ENCODE results near the gene KIAA1755.
A peak's percentile ranks its signal among the peaks of the same experiment; 100 is the strongest.

The KIAA1755 gene

GRCh38 chr20:38242848-38243708 lies 17.5 kb downstream of the KIAA1755 start:
- DNase-seq (ENCODE audit: low read depth in 2 of 2, low spot score in 1 of 2): no peak

GRCh38 chr20:38241201-38241600 lies 19.3 kb downstream of the KIAA1755 start:
- no peak for DNase-seq (ENCODE audit: low read depth in 2 of 2, low spot score in 1 of 2)

DNA sequence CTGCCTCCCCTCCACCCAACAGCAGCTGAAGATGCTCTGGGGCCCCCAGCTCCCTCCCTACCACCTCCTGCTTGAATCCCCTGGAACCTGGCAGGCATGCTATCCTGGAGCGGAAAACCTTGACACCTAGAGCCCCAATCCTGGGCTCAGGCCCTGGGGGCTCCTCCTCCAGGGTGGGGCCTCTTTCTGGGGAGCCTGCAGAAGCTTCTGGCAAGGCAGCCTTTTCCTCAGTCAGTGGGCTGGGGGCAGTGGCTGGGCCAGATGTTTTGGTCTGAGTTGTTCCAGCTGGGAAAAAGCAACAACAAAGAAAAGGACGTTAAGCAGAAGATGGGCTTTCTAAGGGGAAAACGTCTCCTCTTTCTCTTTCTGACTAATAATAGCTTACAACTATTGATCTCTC lies 21.1 kb downstream of the KIAA1755 start:
- DNase-seq (ENCODE audit: low read depth in 2 of 2, low spot score in 1 of 2): no peak

DNA sequence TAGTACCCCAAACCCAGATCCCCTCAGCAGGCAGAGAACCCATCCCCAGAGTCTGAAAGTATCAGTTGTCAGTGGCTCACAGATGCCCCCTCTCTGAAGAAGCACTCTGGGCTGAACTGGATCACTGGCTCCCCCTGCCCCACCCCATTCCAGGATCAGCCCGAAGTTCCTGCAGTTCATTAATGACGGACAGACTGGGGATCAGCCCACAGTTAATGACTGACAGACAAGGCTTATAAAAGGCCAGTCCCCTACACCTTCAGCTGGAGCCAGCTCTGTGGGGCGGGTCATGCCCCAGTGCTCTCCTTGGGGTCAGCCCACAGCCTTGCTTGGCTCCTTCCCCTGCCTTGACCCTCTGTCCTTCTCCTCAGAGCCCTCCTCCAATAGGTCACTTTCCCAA lies 21.7 kb downstream of the KIAA1755 start:
- no peak for DNase-seq (ENCODE audit: low read depth in 2 of 2, low spot score in 1 of 2)

GRCh38 chr20:38237381-38237780 lies 23.2 kb downstream of the KIAA1755 start:
- no peak for DNase-seq (ENCODE audit: low read depth in 2 of 2, low spot score in 1 of 2)

DNA sequence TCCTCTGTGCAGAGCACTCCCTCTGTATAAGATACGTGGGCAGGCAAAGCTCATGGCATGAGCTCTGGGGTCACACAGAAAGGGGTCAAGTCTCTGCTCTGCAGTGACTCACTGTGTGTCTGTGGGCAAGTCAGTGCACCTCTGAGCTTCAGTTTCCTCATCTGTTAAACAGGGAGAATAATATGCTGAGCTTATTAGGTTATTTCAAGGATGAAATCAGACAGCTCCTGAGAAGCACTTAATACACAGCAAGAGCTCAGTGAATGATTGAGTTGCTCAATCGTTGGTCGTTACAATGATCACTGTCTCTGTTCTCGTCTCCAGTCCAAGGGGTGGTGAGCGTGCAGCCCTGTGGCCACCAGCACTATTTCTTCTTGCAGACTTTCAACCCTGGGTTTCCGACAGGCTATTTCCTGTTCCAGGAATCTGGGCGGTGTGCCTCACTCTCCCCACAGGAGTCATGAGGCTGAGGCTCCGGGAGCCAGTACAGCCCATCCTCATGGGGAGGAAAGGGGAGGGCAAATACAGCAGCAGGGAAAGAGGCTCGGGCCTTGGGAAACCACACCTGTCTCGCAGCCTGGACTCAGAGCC lies 28.9 kb downstream of the KIAA1755 start:
- DNase-seq (ENCODE audit: low read depth in 2 of 2, low spot score in 1 of 2): no peak

DNA sequence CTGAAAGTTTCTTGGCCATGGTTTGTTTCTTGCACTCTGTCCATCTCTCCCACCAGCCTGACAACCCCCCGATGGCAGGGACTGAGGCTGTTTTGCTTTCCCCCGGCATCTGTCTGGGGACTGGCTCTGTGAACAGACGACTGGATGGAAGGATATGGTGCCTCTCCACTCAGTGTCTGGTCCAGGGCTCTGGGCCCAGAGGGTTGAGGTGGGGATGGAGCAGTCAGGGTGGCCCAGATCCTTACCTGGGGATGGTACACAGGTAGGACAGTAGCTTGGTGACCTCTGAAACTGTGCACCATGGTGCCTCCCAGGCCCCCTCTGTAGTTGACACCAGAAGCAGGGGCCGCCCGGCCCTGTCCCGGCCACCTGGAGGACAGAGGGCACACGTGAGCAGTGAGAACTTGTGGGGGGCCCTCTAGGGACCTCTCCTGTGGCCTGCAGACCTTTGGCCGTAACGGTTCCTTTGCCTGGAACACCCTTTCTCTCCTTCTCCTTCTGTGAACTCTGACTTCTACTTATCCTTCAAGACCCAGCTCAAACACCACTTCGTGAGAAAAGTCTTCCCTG lies 29.5 kb downstream of the KIAA1755 start:
- no peak for DNase-seq (ENCODE audit: low read depth in 2 of 2, low spot score in 1 of 2)

DNA sequence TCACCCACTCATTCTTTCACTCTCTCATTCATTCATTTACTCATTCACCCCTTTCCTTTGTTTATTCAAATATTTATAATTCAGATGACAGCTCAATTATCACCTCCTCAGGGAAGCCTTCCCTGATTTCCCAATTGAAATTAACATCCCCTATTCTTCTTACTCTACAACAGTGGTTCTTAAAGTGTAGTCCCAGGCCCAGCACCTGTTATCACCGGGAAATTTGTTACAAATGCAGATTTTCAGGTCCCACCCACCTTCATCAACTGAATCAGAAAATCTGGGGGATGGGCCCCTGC lies 30.3 kb downstream of the KIAA1755 start:
- no peak for DNase-seq (ENCODE audit: low read depth in 2 of 2, low spot score in 1 of 2)

GRCh38 chr20:38229376-38230252 lies 30.9 kb downstream of the KIAA1755 start:
- no peak for DNase-seq (ENCODE audit: low read depth in 2 of 2, low spot score in 1 of 2)

GRCh38 chr20:38228436-38228835 lies 32.1 kb downstream of the KIAA1755 start:
- DNase-seq (ENCODE audit: low read depth in 2 of 2, low spot score in 1 of 2): no peak

DNA sequence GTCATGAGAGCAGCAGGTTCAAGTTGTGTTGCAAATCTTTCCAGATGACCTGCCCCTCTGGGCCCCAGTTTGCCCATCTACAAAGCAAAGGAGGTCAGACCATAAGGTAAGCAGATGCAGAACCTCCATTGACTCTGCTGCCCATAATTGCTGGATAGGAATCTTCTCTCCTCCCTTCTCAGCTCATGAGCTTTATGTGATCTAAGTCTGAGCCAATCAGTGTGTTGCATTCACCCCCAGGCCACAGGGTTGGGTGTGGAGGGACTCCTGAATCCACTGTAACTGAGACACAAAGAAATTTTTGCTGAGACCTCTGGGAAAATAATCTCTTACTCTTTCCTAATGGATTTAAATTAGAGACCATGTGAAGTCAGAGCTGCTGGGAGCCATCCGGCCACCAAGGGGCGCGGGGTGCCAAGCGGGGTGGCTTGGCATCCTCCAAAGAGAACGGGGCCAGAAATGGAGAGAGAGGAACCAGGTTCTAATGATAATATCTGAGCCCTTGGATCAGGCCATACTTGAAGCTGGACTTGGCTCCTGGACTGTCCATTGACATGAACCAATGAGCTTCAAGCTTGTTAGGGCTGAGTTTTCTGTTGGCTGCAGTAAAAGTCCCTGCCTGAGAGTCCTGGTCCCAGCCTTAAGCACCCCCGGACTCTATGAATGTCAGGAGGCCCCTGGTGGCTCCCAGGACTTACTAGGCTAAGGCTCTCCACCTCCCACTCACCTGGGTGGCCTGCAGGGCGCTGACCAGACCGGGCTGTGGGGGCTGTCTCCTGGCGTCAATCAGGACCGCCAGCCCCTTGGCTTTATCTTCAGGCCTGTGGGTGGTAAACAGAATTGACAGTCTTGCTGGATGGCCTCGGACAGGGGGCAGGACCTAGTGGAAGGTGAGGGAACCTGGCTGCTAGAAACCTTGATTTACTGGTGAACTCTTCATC lies 32.8 kb downstream of the KIAA1755 start:
- no peak for DNase-seq (ENCODE audit: low read depth in 2 of 2, low spot score in 1 of 2)

- no peak for DNase-seq (ENCODE audit: low read depth in 2 of 2, low spot score in 1 of 2)
Measured at GRCh38 chr20:38226553-38226952, 34.0 kb downstream of the KIAA1755 start.

GRCh38 chr20:38225900-38226263 lies 34.7 kb downstream of the KIAA1755 start:
- no peak for DNase-seq (ENCODE audit: low read depth in 2 of 2, low spot score in 1 of 2)

- no peak for DNase-seq (ENCODE audit: low read depth in 2 of 2, low spot score in 1 of 2)
Measured at GRCh38 chr20:38225240-38225899, 35.2 kb downstream of the KIAA1755 start.

GRCh38 chr20:38224531-38224930 lies 36.0 kb downstream of the KIAA1755 start:
- DNase-seq (ENCODE audit: low read depth in 2 of 2, low spot score in 1 of 2): no peak

GRCh38 chr20:38223743-38224100 lies 36.8 kb downstream of the KIAA1755 start:
- DNase-seq (ENCODE audit: low read depth in 2 of 2, low spot score in 1 of 2): no peak

- no peak for DNase-seq (ENCODE audit: low read depth in 2 of 2, low spot score in 1 of 2)
Measured at GRCh38 chr20:38222923-38223742, 37.4 kb downstream of the KIAA1755 start.

DNA sequence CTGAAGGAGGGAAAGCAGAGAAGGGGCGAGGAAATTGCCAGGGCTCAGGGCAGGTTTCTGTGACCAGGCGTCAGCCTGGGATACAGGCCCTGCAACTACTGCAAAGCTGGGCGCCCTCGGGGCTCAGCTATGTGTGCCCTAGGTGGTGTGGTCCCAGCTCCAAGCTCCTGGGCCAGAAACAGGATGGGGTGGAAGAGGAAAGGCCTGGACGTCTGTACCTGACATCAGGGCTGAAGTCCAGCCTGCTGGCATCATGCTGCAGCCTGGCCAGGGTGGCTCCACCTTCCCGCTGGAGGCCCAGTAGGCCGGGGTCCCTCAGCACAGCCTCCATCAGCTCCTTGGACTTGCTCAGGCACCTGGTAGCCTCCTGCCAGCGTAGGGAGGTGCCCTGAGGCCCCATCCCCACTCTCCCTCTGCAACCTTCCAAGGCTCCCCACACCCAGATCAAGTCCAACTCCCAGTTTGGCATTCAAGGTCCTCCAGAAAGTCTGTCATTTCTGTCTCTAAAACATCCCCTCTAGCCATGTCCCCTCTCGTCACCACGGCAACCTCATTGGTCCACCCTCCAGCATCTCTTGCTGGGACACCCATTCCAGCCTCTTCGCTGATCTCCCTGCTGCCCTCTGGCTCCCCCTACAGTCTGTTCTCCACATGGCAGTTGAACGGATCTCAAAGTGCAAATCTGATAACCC lies 38.2 kb downstream of the KIAA1755 start:
- peak in 1 of 2 donors; percentile 9 for DNase-seq (ENCODE audit: low read depth in 2 of 2, low spot score in 1 of 2)

DNA sequence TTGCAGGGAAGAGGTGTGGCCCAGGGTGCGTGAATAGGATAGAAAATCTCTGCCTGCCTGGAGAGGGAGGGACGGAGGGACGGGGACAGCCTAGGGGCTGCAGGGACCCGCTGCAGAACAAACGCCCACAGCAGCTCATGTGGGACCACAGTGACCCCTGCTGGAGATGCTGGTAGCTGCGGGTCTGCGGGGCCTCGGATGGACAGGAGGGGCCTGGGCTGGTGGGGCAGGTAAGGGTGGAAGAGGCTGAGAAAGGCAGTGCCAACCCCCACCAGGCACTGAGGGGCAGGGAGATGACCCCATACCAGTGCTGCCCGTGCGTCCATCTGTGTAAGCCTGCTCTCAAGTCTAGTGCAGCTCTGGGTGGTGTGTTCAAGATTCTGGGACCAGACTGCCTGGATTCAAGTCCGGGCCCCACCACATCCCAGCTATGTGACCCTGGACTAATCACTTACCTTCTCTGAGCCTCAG lies 39.4 kb downstream of the KIAA1755 start:
- DNase-seq (ENCODE audit: low read depth in 2 of 2, low spot score in 1 of 2): peak; percentile 29 to 30
